ENCODE measurements around the gene PPP2R2B. TPM values are rescaled to one million over a fixed set of nuclear protein-coding genes. Genes with fewer than 3 reads are reported as not detected.
"Not testable (repeated sequence)": the region's sequence is repeated elsewhere in the genome, so short reads cannot be mapped to it uniquely, and the experiment has no call there.

Gene PPP2R2B
- total RNA-seq, 1 donor from 2014 or later = 1.2 TPM

DNA sequence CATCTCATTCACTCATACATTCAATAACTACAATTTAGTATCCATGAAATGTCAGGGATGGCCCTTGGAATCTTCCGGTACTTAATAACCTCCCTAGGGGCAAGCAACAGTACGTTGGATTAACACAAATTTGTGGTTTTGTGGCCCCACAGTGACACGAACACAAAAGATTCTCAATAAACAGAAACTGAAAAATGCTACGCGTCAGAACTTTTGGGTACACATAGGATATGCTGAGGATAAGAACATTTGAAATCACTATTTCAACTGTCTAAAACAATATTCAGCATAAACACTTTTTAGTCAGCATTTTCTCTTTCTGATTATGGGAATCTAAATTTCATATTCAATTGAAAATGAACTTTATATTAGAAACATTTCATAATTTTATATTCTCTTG, 255.5 kb downstream of the PPP2R2B start:
- no peak overlapping the region for H3K4me3 ChIP-seq
- intact Hi-C loops (cut with DNase I) = no loop called here
- no peak for ATAC-seq

GRCh38 chr5:146622391-146622790, 256.2 kb downstream of the PPP2R2B start:
- Histone ChIP-seq H3K4me1 (no peaks in the 10 kb centered on the region), H3K4me3 (no peak overlapping the region), H3K27ac (no peak overlapping the region), H3K27me3 (no peaks in the 10 kb centered on the region), H3K9me3 (no peaks in the 10 kb centered on the region), H3K36me3 (no peaks in the 10 kb centered on the region)
- TF ChIP-seq, protein P1, sequence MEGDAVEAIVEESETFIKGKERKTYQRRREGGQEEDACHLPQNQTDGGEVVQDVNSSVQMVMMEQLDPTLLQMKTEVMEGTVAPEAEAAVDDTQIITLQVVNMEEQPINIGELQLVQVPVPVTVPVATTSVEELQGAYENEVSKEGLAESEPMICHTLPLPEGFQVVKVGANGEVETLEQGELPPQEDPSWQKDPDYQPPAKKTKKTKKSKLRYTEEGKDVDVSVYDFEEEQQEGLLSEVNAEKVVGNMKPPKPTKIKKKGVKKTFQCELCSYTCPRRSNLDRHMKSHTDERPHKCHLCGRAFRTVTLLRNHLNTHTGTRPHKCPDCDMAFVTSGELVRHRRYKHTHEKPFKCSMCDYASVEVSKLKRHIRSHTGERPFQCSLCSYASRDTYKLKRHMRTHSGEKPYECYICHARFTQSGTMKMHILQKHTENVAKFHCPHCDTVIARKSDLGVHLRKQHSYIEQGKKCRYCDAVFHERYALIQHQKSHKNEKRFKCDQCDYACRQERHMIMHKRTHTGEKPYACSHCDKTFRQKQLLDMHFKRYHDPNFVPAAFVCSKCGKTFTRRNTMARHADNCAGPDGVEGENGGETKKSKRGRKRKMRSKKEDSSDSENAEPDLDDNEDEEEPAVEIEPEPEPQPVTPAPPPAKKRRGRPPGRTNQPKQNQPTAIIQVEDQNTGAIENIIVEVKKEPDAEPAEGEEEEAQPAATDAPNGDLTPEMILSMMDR (IDR thresholded peaks at IDR 0.05) = peak; percentile 9
- DNase-seq = no peak
- intact Hi-C loops (cut with DNase I) = no loop called here
- no peak for ATAC-seq

More for the DNA sequence above, 255.5 kb downstream of the PPP2R2B start:
- no peak overlapping the region for H3K27ac ChIP-seq
- TF ChIP-seq, protein P1 (IDR thresholded peaks at IDR 0.05) = no peak
- H3K9me3 ChIP-seq = no peaks in the 10 kb centered on the region
- no peaks in the 10 kb centered on the region for H3K27me3 ChIP-seq
- H3K36me3 ChIP-seq = no peaks in the 10 kb centered on the region
- H3K4me1 ChIP-seq = no peaks in the 10 kb centered on the region
- DNase-seq = no peak

DNA sequence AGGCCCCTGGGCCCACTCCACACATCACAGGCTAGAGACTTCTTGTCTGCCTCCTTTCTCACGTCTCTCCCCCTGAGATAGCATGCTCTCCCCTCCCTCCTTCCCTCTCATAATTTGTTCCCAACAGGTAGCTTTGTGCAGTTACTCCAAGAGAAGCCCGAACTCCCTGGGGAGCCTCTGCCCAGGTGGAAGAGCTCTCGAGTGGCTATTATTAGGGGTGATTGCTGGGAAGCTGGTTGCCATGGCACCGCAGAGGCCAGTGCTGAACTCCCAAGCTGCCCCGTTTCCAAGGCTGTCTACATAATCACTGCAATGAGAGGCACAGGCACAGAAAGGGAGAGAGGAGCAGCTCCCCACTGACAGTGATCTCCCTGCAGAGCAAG, 257.9 kb downstream of the PPP2R2B start:
- Histone ChIP-seq H3K27ac (no peak overlapping the region), H3K4me3 (no peak overlapping the region), H3K4me1 (no peaks in the 10 kb centered on the region), H3K36me3 (no peaks in the 10 kb centered on the region), H3K9me3 (peaks cover 7% of the 10 kb centered on the region), H3K27me3 (no peaks in the 10 kb centered on the region)
- no peak for DNase-seq
- TF ChIP-seq, protein P1 (IDR thresholded peaks at IDR 0.05) = no peak
- intact Hi-C loops (cut with DNase I) = no loop called here
- ATAC-seq = peak; percentile 23

GRCh38 chr5:146620031-146620668, 258.4 kb downstream of the PPP2R2B start:
- H3K36me3 ChIP-seq = no peaks in the 10 kb centered on the region
- H3K27me3 ChIP-seq = no peaks in the 10 kb centered on the region
- H3K9me3 ChIP-seq = peaks cover 10% of the 10 kb centered on the region
- no peak overlapping the region for H3K27ac ChIP-seq
- intact Hi-C loops (cut with DNase I) = no loop called here
- H3K4me1 ChIP-seq = no peaks in the 10 kb centered on the region
- H3K4me3 ChIP-seq = no peak overlapping the region
- TF ChIP-seq, protein P1 (IDR thresholded peaks at IDR 0.05) = no peak
- DNase-seq (no peak), ATAC-seq (no peak)

DNA sequence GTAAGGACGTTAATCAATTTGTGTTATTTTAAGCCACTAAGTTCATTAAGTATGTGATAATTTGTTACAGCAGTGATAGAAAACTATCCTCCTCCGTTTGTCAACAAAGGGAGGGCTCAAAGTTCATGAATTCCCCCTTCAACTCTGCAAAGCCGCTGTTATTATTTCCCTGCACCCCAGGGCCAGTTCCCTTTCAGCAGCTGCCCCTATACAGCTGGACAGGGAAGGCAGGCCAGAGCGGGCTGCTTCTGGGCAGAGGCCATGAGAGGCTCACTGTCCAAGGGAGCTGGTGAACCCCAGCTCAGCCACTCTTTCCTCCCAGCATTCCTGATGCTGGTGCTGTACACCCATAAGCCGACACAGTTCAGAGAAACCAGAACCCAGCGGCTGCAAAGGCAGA, 260.1 kb downstream of the PPP2R2B start:
- H3K4me3 ChIP-seq = no peak overlapping the region
- H3K27ac ChIP-seq = no peak overlapping the region
- ATAC-seq (no peak), DNase-seq (no peak)
- intact Hi-C loops (cut with DNase I) = no loop called here
- TF ChIP-seq, protein P1 (IDR thresholded peaks at IDR 0.05) = no peak
- peaks cover 10% of the 10 kb centered on the region for H3K9me3 ChIP-seq
- no peaks in the 10 kb centered on the region for H3K4me1 ChIP-seq
- H3K36me3 ChIP-seq = no peaks in the 10 kb centered on the region
- no peaks in the 10 kb centered on the region for H3K27me3 ChIP-seq

DNA sequence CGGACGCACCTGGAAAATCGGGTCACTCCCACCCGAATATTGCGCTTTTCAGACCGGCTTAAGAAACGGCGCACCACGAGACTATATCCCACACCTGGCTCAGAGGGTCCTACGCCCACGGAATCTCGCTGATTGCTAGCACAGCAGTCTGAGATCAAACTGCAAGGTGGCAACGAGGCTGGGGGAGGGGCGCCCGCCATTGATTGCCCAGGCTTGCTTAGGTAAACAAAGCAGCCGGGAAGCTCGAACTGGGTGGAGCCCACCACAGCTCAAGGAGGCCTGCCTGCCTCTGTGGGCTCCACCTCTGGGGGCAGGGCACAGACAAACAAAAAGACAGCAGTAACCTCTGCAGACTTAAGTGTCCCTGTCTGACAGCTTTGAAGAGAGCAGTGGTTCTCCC, 268.8 kb downstream of the PPP2R2B start:
- H3K27me3 ChIP-seq; H3K4me3 ChIP-seq; H3K27ac ChIP-seq; H3K36me3 ChIP-seq; H3K4me1 ChIP-seq; DNase-seq; ATAC-seq; H3K9me3 ChIP-seq; intact Hi-C loops (cut with DNase I): not testable (repeated sequence)

Measured in upper lobe of right lung (tissue), 1 donor.